HG02571 (cell line): ENCODE measurements around the gene PIP5K1B.

ENCODE experiments used
- ATAC-seq: cut with Tn5 transposase; IDR thresholded peaks from one replicate; pipeline ENCODE4 v1.9.1; 2021; ENCODE audit warnings: mild to moderate bottlenecking, moderate library complexity; ENCODE audit not compliant: unreplicated experiment

The PIP5K1B gene

GRCh38 chr9:68844157-68844556 lies 139.1 kb downstream of the PIP5K1B start:
- ATAC-seq: no peak

DNA sequence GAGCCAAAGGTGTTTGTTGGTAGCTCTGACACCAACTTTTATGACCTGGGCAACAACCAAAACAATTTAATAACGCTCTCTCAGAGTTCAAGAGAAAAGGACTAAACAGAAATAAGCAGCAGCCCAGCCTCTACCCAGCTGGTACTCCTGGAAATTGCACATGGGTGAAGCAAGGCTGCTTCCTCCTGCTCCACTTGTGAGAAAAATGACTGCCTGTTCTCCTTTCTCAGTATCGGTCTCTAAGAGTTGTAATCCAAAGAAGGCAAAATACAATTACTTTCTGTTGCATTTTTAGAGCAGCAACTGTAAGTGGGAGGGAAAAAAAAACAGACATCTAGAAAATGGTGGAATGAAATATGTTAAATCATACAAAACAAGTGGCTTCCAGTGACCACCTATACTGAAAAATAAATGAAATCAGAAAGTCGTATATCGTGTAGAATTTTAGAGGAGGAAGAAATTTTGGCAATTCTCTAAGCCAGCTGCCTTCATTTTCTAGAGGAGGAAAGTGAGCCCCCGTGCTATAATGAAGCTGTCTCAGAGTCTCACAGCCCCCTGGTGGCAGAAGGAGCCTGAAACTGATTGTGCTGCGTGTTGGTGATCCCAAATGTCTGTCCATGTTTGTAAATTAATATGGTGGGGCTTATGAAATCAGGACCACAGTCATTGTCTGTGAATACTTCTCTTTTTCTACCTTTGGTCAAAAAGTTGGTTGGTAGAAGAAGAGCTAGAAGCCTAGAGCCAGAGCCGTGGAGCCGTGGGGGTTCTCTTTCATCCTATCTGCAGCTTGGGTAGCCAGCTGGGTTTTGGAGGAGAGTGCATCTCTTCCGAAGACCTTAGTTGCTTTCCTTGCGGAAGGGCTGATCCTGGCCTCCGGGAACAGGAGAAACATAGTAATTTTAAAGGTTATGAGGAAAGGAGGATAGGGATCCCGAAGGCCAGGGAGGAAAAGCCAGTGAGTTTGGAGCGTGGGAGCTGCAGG lies 139.9 kb downstream of the PIP5K1B start:
- no peak for ATAC-seq

- peak; percentile 51 for ATAC-seq
Observed at GRCh38 chr9:68847765-68848164, 142.7 kb downstream of the PIP5K1B start.

DNA sequence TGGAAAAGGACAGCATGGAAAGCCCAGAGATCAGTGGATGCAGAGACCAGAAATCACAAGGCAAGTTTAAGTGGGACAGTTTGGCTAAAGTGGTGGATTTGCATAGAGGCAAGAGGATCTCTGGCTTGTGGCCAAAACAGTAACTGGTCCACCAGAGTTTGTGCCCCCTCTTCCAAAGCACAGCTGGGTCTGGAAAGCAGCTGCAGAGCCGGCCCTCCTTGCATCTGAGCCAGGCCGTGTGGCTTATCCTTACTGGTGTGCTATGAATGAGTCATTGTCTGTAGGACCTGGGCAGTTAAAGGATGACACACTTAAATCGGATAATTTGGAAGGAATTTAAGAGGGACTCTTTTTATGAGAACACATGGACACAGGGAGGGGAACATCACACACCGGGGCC lies 146.6 kb downstream of the PIP5K1B start:
- no peak for ATAC-seq

DNA sequence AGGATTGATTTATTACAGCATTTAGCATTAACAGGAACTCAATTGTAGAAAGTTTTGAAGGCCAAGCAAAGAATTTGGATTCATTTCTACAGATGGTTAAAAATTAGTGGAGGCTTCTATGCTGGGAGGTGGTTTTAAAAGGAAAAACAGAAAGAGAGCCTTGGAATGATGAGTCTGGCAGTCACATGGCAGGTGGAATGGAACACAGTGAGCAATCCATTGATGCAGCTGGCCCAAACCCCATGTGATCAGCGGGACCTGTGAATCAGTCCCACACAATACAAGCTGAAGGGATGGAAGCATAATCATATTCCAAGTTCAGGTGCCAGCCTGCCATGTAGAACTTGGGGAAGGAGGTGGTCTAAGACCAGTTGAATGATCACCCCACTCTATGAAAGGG lies 147.9 kb downstream of the PIP5K1B start:
- no peak for ATAC-seq

DNA sequence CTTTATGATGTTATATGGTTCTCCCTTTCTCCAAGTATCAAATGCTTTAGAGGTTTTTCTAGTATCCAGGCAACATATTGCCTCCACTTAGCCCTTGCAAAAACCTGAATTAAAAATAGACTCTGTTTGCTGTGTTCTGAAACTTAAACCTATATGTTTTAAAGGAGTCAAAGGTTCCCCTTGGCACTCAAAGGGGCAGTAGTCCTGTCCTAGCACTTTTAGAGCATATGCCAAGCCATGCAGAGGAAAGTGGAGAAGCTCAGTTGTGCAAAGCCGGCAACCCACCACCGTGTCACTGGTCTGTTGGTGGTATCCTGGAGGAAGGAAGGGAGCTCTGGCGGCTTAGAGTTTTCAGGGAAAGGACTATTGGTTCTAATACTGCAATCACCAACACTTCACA lies 154.3 kb downstream of the PIP5K1B start:
- ATAC-seq: no peak

DNA sequence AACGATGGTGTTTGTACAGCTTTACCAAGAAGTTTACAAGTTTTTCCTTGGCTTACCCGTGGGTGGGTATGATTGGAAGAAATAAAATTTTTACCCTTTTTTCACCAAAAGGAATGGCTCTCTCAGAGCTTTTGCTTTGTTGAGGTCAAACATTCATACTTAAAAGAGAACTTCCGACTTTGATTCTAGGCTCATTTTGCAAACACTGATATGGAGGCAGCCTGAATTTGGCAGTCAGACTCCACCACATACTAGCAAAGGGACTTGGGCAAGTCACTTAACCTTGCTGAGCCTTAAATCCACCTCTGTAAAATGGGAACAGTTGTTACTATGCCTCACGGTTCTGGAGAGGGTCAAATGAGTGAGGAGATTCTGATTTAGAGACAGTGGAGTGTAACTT lies 155.4 kb downstream of the PIP5K1B start:
- no peak for ATAC-seq

DNA sequence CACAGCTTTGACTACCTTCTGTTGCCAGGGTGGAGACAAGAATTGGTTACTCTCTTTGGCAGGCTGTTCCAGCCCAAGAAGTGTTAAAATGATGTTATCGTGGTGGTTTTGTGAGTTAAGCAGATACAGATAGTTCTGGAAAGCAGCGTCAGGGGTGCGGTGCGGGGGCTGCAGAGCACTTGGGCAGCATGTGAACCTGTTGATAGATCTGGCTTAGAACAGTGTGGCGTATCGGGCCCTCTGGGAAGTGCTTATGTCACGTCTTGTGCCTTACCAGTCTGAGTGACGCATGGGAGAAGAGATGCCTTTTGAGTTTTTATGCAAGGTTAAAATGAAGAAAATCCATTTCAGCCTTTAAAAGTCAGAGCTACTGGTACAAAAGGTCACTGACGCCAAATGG lies 156.4 kb downstream of the PIP5K1B start:
- no peak for ATAC-seq

GRCh38 chr9:68867066-68867465 lies 162.0 kb downstream of the PIP5K1B start:
- ATAC-seq: no peak

GRCh38 chr9:68869022-68869421 lies 164.0 kb downstream of the PIP5K1B start:
- ATAC-seq: no peak

DNA sequence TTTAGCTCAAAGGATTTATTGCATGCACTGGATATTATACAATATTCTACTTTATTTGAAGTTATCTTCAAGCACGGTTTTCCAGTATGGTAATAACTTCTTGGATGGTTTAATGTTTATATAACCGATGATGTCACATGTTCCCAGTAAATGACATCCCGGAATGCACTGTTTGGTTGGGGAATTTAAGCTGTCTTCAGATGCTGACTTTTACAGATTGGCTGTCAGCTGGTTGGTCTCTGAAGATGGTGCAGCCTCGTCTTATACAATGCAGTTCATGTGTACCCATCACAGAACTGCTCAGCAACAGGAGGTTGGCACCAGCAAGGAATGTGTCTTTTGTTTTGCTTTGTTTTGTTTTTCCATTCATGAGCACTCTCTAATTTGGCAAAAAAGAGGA lies 165.0 kb downstream of the PIP5K1B start:
- ATAC-seq: no peak

DNA sequence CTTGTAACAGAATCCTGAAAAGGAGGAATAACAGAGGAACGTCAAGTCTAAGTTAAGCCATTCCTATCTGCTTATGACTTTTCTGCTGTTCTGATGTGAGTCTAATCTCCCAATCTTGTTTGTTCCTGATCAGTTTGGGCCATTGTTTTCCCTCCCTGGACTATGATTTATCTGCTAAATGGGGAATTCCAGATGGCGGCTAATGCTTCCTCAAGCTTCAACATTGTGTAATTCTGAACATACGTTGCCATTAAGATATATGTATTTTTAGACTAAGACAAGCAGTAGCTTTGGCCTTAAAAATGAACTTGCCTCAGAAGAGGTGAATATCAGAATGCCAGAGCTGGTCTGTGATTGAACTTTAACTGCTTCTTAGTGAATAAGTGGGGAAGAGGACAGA lies 166.2 kb downstream of the PIP5K1B start:
- ATAC-seq: no peak

GRCh38 chr9:68872026-68872501 lies 167.0 kb downstream of the PIP5K1B start:
- ATAC-seq: no peak

GRCh38 chr9:68873179-68873578 lies 168.1 kb downstream of the PIP5K1B start:
- ATAC-seq: no peak

GRCh38 chr9:68876273-68876672 lies 171.2 kb downstream of the PIP5K1B start:
- no peak for ATAC-seq

DNA sequence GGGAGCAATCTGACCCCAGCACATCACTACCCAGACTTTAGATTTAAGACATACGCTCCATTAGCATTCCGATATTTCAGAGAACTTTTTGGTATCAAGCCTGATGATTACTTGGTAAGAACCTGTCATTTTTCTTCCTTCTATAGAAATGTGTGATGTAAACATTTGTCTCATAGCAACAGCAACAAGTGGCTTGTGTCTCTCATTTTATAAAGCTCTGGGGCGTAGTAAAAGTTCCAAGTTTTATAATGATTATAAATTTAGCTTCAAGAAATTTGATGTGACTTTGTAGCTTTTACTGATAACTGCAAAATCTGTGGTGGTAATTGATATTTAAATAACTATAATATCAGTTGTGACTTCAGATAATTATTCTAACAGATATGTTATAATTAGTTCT lies 171.6 kb downstream of the PIP5K1B start:
- no peak for ATAC-seq

DNA sequence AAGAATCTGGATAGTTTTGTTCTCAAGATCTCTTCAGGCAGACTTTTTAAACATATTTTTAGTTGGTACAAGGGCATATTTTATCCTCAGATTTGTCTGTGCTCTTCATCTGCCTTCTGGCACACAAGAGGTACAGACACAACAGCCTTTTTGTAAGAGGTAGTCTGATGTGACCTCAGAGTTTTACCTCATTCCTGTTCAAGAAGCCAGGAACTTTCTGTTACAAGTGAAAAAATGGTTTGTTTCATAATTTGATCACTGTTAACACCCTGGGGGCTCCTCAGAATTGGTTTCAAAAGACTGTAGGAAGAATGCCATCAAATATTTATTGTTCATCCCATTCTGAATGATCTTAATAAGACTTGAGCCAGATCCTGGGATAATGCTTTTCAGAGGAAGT lies 172.2 kb downstream of the PIP5K1B start:
- ATAC-seq: no peak

- ATAC-seq: no peak
Observed at GRCh38 chr9:68878450-68878849, 173.4 kb downstream of the PIP5K1B start.

- no peak for ATAC-seq
Observed at GRCh38 chr9:68883224-68883623, 178.2 kb downstream of the PIP5K1B start.

GRCh38 chr9:68887232-68887631 lies 182.2 kb downstream of the PIP5K1B start:
- no peak for ATAC-seq

GRCh38 chr9:68894502-68894901 lies 189.5 kb downstream of the PIP5K1B start:
- no peak for ATAC-seq

DNA sequence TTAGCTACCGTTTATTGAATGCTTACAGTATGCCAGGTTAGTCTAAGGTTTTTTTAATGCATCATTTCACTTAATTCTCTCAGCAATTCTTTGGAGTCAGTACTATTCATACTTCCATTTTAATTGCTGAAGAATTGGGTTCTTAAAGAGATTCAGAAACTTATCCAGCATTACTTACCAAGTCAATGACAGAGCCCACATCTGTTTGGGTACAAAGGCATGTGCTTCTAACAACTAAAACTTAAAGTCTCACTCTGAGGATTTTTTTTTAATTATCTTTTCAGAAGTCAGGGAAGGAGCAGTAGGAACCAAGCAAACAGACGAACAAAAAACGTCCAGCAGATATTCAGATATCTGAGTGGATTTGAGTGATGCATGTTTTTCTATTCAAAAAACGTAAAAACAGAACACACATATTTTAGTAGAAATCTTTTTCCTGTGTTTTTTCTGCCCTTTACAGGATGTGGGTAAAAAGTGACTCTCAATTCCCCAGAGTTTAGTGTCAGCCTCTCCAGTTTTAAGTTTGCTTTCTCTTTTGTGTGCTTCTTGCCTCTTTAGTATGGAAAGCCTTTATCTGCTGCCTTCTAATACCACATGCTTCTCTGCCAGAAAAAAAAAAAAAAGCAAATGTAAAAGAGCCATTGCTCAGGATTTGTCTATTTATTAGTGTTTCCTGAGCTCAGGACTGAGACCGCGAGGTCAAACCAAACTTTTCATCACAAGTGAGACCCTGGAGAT lies 190.9 kb downstream of the PIP5K1B start:
- ATAC-seq: peak; percentile 78
